Right atrium auricular region (tissue), 2 donors: ENCODE measurements around the gene ROBO2. TPM values are rescaled to one million over a fixed set of nuclear protein-coding genes. Genes with fewer than 3 reads are reported as not detected.

Source experiments
- DNase-seq: peaks from one replicate; pipeline ENCODE4 v3.0.0-alpha.2; 2019; ENCODE audit warnings: low spot score
- H3K27ac ChIP-seq, 2 donors: fragments of 200-600 bp; sonication (generic); 1 replicate in 1 of 2; 2 replicates in 1 of 2; pipeline ENCODE4 v1.5.1; 2016 to 2019
- H3K27me3 ChIP-seq, 2 donors: fragments of 200-600 bp; sonication (generic); one replicate each; pipeline versions ENCODE4 v1.5.1 to v1.6.0; 2017 to 2019
- H3K36me3 ChIP-seq: fragments of 200-600 bp; sonication (generic); one replicate; pipeline ENCODE4 v1.5.1; 2016
- H3K4me1 ChIP-seq, 2 donors: fragments of 200-600 bp; sonication (generic); one replicate each; pipeline versions ENCODE4 v1.5.1 to v1.6.0; 2017 to 2019
- H3K4me3 ChIP-seq, 2 donors: fragments of 200-600 bp; sonication (generic); 1 replicate in 1 of 2; 2 replicates in 1 of 2; pipeline ENCODE4 v1.5.1; 2017 to 2019; ENCODE audit warnings: mild to moderate bottlenecking in 1 of 2, moderate library complexity in 1 of 2
- H3K9me3 ChIP-seq, 2 donors: fragments of 200-600 bp; sonication (generic); one replicate each; pipeline ENCODE4 v1.5.1; 2019
- CTCF ChIP-seq, 2 donors: fragments of 200-600 bp; sonication (generic); IDR thresholded peaks; one replicate each; pipeline ENCODE4 v1.5.1; 2019; ENCODE audit warnings: antibody characterized with exemption in 2 of 2
- total RNA-seq, 2 donors: library from RNA; depleted of rRNA; stranded (reverse); fragments of >200 nt; gene quantifications; one replicate each; pipeline ENCODE4 v1.1.0, GENCODE V29; 2016

The ROBO2 gene
- total RNA-seq, 2 donors from 2014 or later: 2.5 TPM; not detected in 1

GRCh38 chr3:77601823-77602415, 562.0 kb downstream of the ROBO2 start:
- no peak for TF ChIP-seq CTCF (IDR thresholded peaks at IDR 0.05)
- DNase-seq: no peak
- no peak overlapping the region for H3K4me3 ChIP-seq

GRCh38 chr3:77602722-77603121, 562.8 kb downstream of the ROBO2 start:
- no peak overlapping the region for H3K4me3 ChIP-seq
- H3K27me3 ChIP-seq: peaks cover 0 to 2% of the 10 kb centered on the region in 2 donors
- no peaks in the 10 kb centered on the region for H3K4me1 ChIP-seq
- no peak overlapping the region for H3K27ac ChIP-seq
- no peak for TF ChIP-seq CTCF (IDR thresholded peaks at IDR 0.05)
- no peak for DNase-seq
- no peaks in the 10 kb centered on the region for H3K9me3 ChIP-seq
- H3K36me3 ChIP-seq: no peaks in the 10 kb centered on the region

More at GRCh38 chr3:77601823-77602415, 562.0 kb downstream of the ROBO2 start:
- Histone ChIP-seq H3K27ac (no peak overlapping the region), H3K27me3 (peaks cover 0 to under 1% of the 10 kb centered on the region in 2 donors), H3K4me1 (no peaks in the 10 kb centered on the region), H3K36me3 (no peaks in the 10 kb centered on the region), H3K9me3 (no peaks in the 10 kb centered on the region)

- no peak overlapping the region for H3K27ac ChIP-seq
- no peaks in the 10 kb centered on the region for H3K9me3 ChIP-seq
- no peak for TF ChIP-seq CTCF (IDR thresholded peaks at IDR 0.05)
- H3K27me3 ChIP-seq: peaks cover 0 to 2% of the 10 kb centered on the region in 2 donors
- no peak for DNase-seq
- H3K4me3 ChIP-seq: no peak overlapping the region
- no peaks in the 10 kb centered on the region for H3K4me1 ChIP-seq
- no peaks in the 10 kb centered on the region for H3K36me3 ChIP-seq
Measured at GRCh38 chr3:77605308-77605707, 565.4 kb downstream of the ROBO2 start.

- H3K27me3 ChIP-seq: peaks cover 0 to 2% of the 10 kb centered on the region in 2 donors
- DNase-seq: no peak
- no peaks in the 10 kb centered on the region for H3K9me3 ChIP-seq
- no peak overlapping the region for H3K27ac ChIP-seq
- no peak overlapping the region for H3K4me3 ChIP-seq
- no peaks in the 10 kb centered on the region for H3K4me1 ChIP-seq
- H3K36me3 ChIP-seq: no peaks in the 10 kb centered on the region
- TF ChIP-seq CTCF (IDR thresholded peaks at IDR 0.05): no peak
Measured at GRCh38 chr3:77605865-77606264, 566.0 kb downstream of the ROBO2 start.

GRCh38 chr3:77606372-77606771, 566.5 kb downstream of the ROBO2 start:
- no peaks in the 10 kb centered on the region for H3K36me3 ChIP-seq
- H3K9me3 ChIP-seq: no peaks in the 10 kb centered on the region
- DNase-seq: no peak
- no peak for TF ChIP-seq CTCF (IDR thresholded peaks at IDR 0.05)
- no peak overlapping the region for H3K4me3 ChIP-seq
- no peak overlapping the region for H3K27ac ChIP-seq
- no peaks in the 10 kb centered on the region for H3K4me1 ChIP-seq
- peaks cover 0 to 2% of the 10 kb centered on the region in 2 donors for H3K27me3 ChIP-seq

GRCh38 chr3:77618686-77619085, 578.8 kb downstream of the ROBO2 start:
- Histone ChIP-seq H3K27me3 (no peaks in the 10 kb centered on the region), H3K4me3 (no peak overlapping the region), H3K4me1 (no peaks in the 10 kb centered on the region), H3K36me3 (no peaks in the 10 kb centered on the region), H3K27ac (no peak overlapping the region), H3K9me3 (no peaks in the 10 kb centered on the region)
- TF ChIP-seq CTCF (IDR thresholded peaks at IDR 0.05): no peak
- no peak for DNase-seq
